PC-9 (cell line): ENCODE results near the gene MYMK.

Source experiments
- CTCF ChIP-seq: fragments of 200-600 bp; sonication (generic); conservative IDR thresholded peaks from 2 replicates; pipeline ENCODE4 v1.6.1; 2017; ENCODE audit warnings: mixed run types, antibody characterized with exemption, mild to moderate bottlenecking, moderate library complexity
- EZH2 ChIP-seq: fragments of 200-600 bp; sonication (generic); IDR thresholded peaks from 2 replicates; pipeline ENCODE4 v1.8.0; 2017; ENCODE audit warnings: antibody characterized with exemption, low read depth

- TF ChIP-seq CTCF (no peak), EZH2 (no peak)
Measured at GRCh38 chr9:133514460-133515239, 10.1 kb downstream of the MYMK start.
